ENCODE results near the gene BPIFB6.

GRCh38 chr20:33042430-33042829 is 11.0 kb downstream of the BPIFB6 start:
- TF ChIP-seq EP300 (IDR thresholded peaks at IDR 0.05) = no peak
- TF ChIP-seq CTCF (IDR thresholded peaks at IDR 0.05) = no peak
